Measurements from ENCODE around the gene EMP1. TPM values are rescaled to one million over a fixed set of nuclear protein-coding genes. Genes with fewer than 3 reads are reported as not detected.

Gene EMP1
- total and polyA plus RNA-seq, 2 experiments from 2014 or later = 0.07 to 0.39 TPM

DNA sequence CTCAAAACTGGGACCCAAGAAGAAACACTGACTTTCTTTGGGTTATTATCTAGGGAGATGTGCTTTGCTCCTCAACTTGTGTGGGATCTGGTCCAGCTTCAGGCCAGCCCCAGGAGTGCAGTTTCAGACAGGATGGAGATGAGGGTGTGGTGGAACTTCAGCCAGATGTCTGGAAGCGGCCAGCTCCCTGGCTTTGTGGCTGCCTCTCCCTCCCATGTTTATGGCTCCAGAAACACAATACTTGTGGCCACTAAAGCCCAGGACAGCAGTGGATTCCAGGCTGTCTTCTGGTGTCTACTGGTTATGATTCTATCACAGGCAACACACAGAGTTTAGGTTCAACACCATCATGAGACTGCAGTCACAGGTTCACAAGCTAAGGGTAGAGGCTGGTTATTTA, 44.2 kb upstream of the EMP1 start (continued):
- no peak for TF ChIP-seq EZH2 (IDR thresholded peaks at IDR 0.05; ENCODE audit: low read depth, unreplicated experiment)
- TF ChIP-seq, protein P1, sequence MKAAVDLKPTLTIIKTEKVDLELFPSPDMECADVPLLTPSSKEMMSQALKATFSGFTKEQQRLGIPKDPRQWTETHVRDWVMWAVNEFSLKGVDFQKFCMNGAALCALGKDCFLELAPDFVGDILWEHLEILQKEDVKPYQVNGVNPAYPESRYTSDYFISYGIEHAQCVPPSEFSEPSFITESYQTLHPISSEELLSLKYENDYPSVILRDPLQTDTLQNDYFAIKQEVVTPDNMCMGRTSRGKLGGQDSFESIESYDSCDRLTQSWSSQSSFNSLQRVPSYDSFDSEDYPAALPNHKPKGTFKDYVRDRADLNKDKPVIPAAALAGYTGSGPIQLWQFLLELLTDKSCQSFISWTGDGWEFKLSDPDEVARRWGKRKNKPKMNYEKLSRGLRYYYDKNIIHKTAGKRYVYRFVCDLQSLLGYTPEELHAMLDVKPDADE (IDR thresholded peaks at IDR 0.05) = no peak

GRCh38 chr12:13152756-13153155, 43.8 kb upstream of the EMP1 start:
- Histone ChIP-seq H4K20me1 (replicated peaks; ENCODE audit: insufficient read depth) (no peaks in the 10 kb centered on the region), H3K27me3 (ENCODE audit: insufficient read depth) (no peaks in the 10 kb centered on the region), H3K9me2 (ENCODE audit: insufficient read depth) (peaks cover 7% of the 10 kb centered on the region; the same call in 1 of the 2 replicates), H3K4me1 (ENCODE audit: insufficient read depth) (peaks cover 11% of the 10 kb centered on the region), H3K27ac (ENCODE audit: low read depth) (no peak overlapping the region), H3K79me2 (replicated peaks; ENCODE audit: insufficient read depth) (no peaks in the 10 kb centered on the region), H3K4me2 (no peak overlapping the region), H3K4me3 (no peak overlapping the region), H3K36me3 (ENCODE audit: insufficient read depth) (no peaks in the 10 kb centered on the region), H3F3A (replicated peaks; ENCODE audit: low read depth) (no peaks in the 10 kb centered on the region), H2AFZ (peak overlapping the region; percentile 44; the same call in 1 of the 2 replicates)
- DNase-seq (ENCODE audit: low spot score) (no peak), ATAC-seq (no peak)
- no peak for TF ChIP-seq REST (IDR thresholded peaks at IDR 0.05; ENCODE audit: unreplicated experiment)
- Mint-ChIP-seq H3K27me3 (ENCODE audit: insufficient read depth, low read depth, poor library complexity) (no peaks in the 10 kb centered on the region), H3K4me1 (peaks cover 23% of the 10 kb centered on the region), H3K36me3 (ENCODE audit: low read depth) (no peaks in the 10 kb centered on the region), H3K4me3 (no peak overlapping the region), H3K27ac (no peak overlapping the region), H3K9me3 (no peaks in the 10 kb centered on the region)

DNA sequence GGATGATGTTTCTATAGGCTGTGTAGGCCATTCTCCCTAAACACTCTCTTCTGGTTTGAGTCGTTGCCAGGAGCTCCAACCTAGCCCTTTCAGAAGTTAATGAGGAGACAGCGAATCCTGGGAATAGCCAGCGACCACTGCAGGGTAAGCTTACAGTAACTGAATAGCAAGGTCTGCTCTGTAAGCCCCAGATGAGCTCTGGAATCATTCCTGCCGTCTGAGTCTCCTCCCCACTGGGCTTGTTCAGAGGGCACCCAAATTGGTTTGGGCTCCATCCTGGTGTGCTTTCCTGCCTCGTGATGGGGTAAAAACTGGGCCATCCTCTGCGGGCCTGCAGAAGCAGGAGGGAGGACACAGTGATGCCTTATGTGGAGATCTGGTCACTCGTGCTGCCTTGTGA, 43.3 kb upstream of the EMP1 start:
- Histone ChIP-seq H3F3A (replicated peaks; ENCODE audit: low read depth) (no peaks in the 10 kb centered on the region), H4K20me1 (replicated peaks; ENCODE audit: insufficient read depth) (no peaks in the 10 kb centered on the region), H3K27ac (ENCODE audit: low read depth) (no peak overlapping the region), H3K9me2 (ENCODE audit: insufficient read depth) (peaks cover 7% of the 10 kb centered on the region; the same call in 1 of the 2 replicates), H3K36me3 (ENCODE audit: insufficient read depth) (no peaks in the 10 kb centered on the region), H2AFZ (peak overlapping the region; percentile 44; the same call in 1 of the 2 replicates), H3K4me1 (ENCODE audit: insufficient read depth) (peaks cover 11% of the 10 kb centered on the region), H3K79me2 (replicated peaks; ENCODE audit: insufficient read depth) (no peaks in the 10 kb centered on the region), H3K4me2 (no peak overlapping the region), H3K27me3 (ENCODE audit: insufficient read depth) (no peaks in the 10 kb centered on the region), H3K4me3 (no peak overlapping the region)
- H3K4me1 Mint-ChIP-seq = peaks cover 24% of the 10 kb centered on the region
- ATAC-seq = peak; percentile 86
- no peak for DNase-seq (ENCODE audit: low spot score)
- no peak overlapping the region for H3K4me3 Mint-ChIP-seq
- H3K27me3 Mint-ChIP-seq (ENCODE audit: insufficient read depth, low read depth, poor library complexity) = no peaks in the 10 kb centered on the region
- H3K36me3 Mint-ChIP-seq (ENCODE audit: low read depth) = no peaks in the 10 kb centered on the region
- H3K27ac Mint-ChIP-seq = no peak overlapping the region
- no peaks in the 10 kb centered on the region for H3K9me3 Mint-ChIP-seq
- no peak for TF ChIP-seq NANOG (IDR thresholded peaks at IDR 0.05; ENCODE audit: borderline replicate concordance)
- no peak for TF ChIP-seq ZNF114 (CRISPR knock-in tag; IDR thresholded peaks at IDR 0.05)
- TF ChIP-seq REST (IDR thresholded peaks at IDR 0.05; ENCODE audit: unreplicated experiment) = no peak
- TF ChIP-seq, protein P1 (IDR thresholded peaks at IDR 0.05) = no peak
- TF ChIP-seq JUNB (IDR thresholded peaks at IDR 0.05; ENCODE audit: unreplicated experiment) = no peak
- no peak for TF ChIP-seq POLR2AphosphoS5 (IDR thresholded peaks at IDR 0.05; ENCODE audit: low read depth)
- TF ChIP-seq CREB1 (CRISPR knock-in tag; IDR thresholded peaks at IDR 0.05; ENCODE audit: low read depth) = no peak
- no peak for TF ChIP-seq EZH2 (IDR thresholded peaks at IDR 0.05; ENCODE audit: low read depth, unreplicated experiment)
- TF ChIP-seq EZH2phosphoT487 (IDR thresholded peaks at IDR 0.05; ENCODE audit: unreplicated experiment) = no peak
- no peak for TF ChIP-seq ZNF331 (CRISPR knock-in tag; IDR thresholded peaks at IDR 0.05; ENCODE audit: low read depth)
- no peak for TF ChIP-seq STAT1 (IDR thresholded peaks at IDR 0.05; ENCODE audit: unreplicated experiment)

Data from GM23338 (cell line).